H1 (cell line): ENCODE data around the gene VIPR2. TPM values are rescaled to one million over a fixed set of nuclear protein-coding genes. Genes with fewer than 3 reads are reported as not detected.

Experiments used
- CTCF ChIA-PET: fragments of 300-600 bp; sonication (Branson Sonifier 250); formaldehyde crosslinking; loops from one replicate; lab custom pipeline; 2021; ENCODE audit not compliant: partially characterized antibody; lab: Charles Lee
- POLR2A ChIA-PET: fragments of 300-600 bp; sonication (Branson Sonifier 250); formaldehyde crosslinking; loops from one replicate; lab custom pipeline; 2021; ENCODE audit warnings: inconsistent platforms; ENCODE audit not compliant: partially characterized antibody; lab: Charles Lee
- DNase-seq, 2 experiments: peaks; one replicate each; pipeline versions ENCODE4 v3.0.0 to v3.0.0-alpha.2; 2010 to 2022; ENCODE audit warnings: low spot score in 2 of 2, low read depth in 1 of 2, mixed read lengths in 1 of 2
- FAIRE-seq: peaks from 2 replicates; lab custom pipeline; 2011; peaks lifted over from hg19 to GRCh38; lab: Jason Lieb, UNC
- H2AFZ ChIP-seq: 2 replicates; pipeline ENCODE4 v1.8.1; 2012; ENCODE audit warnings: low read length, inconsistent platforms
- H2AK5ac ChIP-seq: 2 replicates; pipeline ENCODE4 v1.6.1; 2013; ENCODE audit warnings: low read depth, low read length
- H2BK120ac ChIP-seq: replicated peaks from 2 replicates; pipeline ENCODE3; 2013; ENCODE audit warnings: low read depth, low read length, inconsistent platforms
- H2BK12ac ChIP-seq: 2 replicates; pipeline ENCODE4 v1.6.1; 2013; ENCODE audit warnings: low read depth, low read length
- H2BK15ac ChIP-seq: 2 replicates; pipeline ENCODE4 v1.6.1; 2013; ENCODE audit warnings: low read length
- H2BK20ac ChIP-seq: 2 replicates; pipeline ENCODE4 v1.6.1; 2013; ENCODE audit warnings: low read length
- H2BK5ac ChIP-seq: 2 replicates; pipeline ENCODE4 v1.6.1; 2013; ENCODE audit warnings: low read depth, low read length
- H3K14ac ChIP-seq: 2 replicates; pipeline ENCODE4 v1.6.1; 2013; ENCODE audit warnings: inconsistent platforms; ENCODE audit not compliant: insufficient read length
- H3K18ac ChIP-seq: 2 replicates; pipeline ENCODE4 v1.6.1; 2013; ENCODE audit warnings: low read length; ENCODE audit errors: extremely low read depth
- H3K23ac ChIP-seq: 2 replicates; pipeline ENCODE4 v1.6.1; 2013; ENCODE audit warnings: inconsistent platforms; ENCODE audit not compliant: insufficient read length
- H3K23me2 ChIP-seq: 2 replicates; pipeline ENCODE4 v1.6.1; 2013; ENCODE audit warnings: low read depth, low read length
- H3K27ac ChIP-seq: 2 replicates; pipeline ENCODE4 v1.6.1; 2011; ENCODE audit warnings: low read depth, low read length, inconsistent platforms
- H3K27me3 ChIP-seq, 4 experiments: replicated peaks in 1 of 4; 1 replicate in 1 of 4; 2 replicates in 3 of 4; pipeline versions ENCODE4 v1.6.1 to v1.8.1; 2011 to 2013; ENCODE audit warnings: low read length in 3 of 4, mild to moderate bottlenecking in 3 of 4, inconsistent platforms in 2 of 4, mixed read lengths in 2 of 4, moderate library complexity in 1 of 4; ENCODE audit not compliant: control insufficient read depth in 3 of 4, insufficient read depth in 3 of 4; ENCODE audit errors: extremely low read depth in 1 of 4
- H3K36me3 ChIP-seq, 4 experiments: 2 replicates each; pipeline versions ENCODE4 v1.6.1 to v1.8.1; 2011 to 2013; ENCODE audit warnings: mild to moderate bottlenecking in 4 of 4, low read length in 3 of 4, moderate library complexity in 2 of 4, control low read depth in 1 of 4, inconsistent platforms in 1 of 4; ENCODE audit not compliant: insufficient read depth in 4 of 4, control insufficient read depth in 2 of 4
- H3K4ac ChIP-seq: replicated peaks from 2 replicates; pipeline ENCODE3; 2013; ENCODE audit warnings: low read length, low read depth, mixed read lengths, inconsistent platforms; ENCODE audit not compliant: insufficient read length
- H3K4me1 ChIP-seq, 4 experiments: replicated peaks in 1 of 4; 1 replicate in 1 of 4; 2 replicates in 3 of 4; pipeline versions ENCODE4 v1.6.1 to v1.8.1; 2011 to 2013; ENCODE audit warnings: low read length in 3 of 4, inconsistent platforms in 2 of 4, mixed read lengths in 1 of 4; ENCODE audit not compliant: insufficient read depth in 4 of 4, control insufficient read depth in 3 of 4
- H3K4me2 ChIP-seq, 2 experiments: 2 replicates each; pipeline versions ENCODE4 v1.6.1 to v1.8.1; 2011 to 2013; ENCODE audit warnings: low read depth in 2 of 2, low read length in 2 of 2, control low read depth in 1 of 2, inconsistent platforms in 1 of 2, mild to moderate bottlenecking in 1 of 2; ENCODE audit not compliant: insufficient read depth in 1 of 2
- H3K4me3 ChIP-seq, 4 experiments: fragments of 200-600, 300-600 bp in 1 of 4; sonication (generic), shearing (Covaris generic), sonication (Bioruptor Twin) in 1 of 4; 2 replicates each; pipeline versions ENCODE4 v1.5.1 to v1.8.1; 2011 to 2016; ENCODE audit warnings: low read length in 4 of 4, low read depth in 3 of 4, control low read depth in 2 of 4, inconsistent platforms in 2 of 4, mild to moderate bottlenecking in 2 of 4, mixed read lengths in 1 of 4, moderate library complexity in 1 of 4; ENCODE audit not compliant: insufficient read depth in 2 of 4; ENCODE audit errors: extremely low read depth in 1 of 4
- H3K56ac ChIP-seq: replicated peaks from 2 replicates; pipeline ENCODE3; 2013; ENCODE audit warnings: low read depth, mild to moderate bottlenecking, mixed read lengths, low read length, inconsistent platforms; ENCODE audit not compliant: insufficient read length
- H3K79me1 ChIP-seq: 2 replicates; pipeline ENCODE4 v1.6.1; 2013; ENCODE audit warnings: low read depth, low read length, control low read depth
- H3K79me2 ChIP-seq, 2 experiments: 2 replicates each; pipeline versions ENCODE4 v1.6.1 to v1.8.1; 2012 to 2013; ENCODE audit warnings: low read length in 2 of 2, mild to moderate bottlenecking in 2 of 2, inconsistent platforms in 1 of 2; ENCODE audit not compliant: insufficient read depth in 2 of 2, control insufficient read depth in 1 of 2
- H3K9ac ChIP-seq, 4 experiments: replicated peaks in 1 of 4; 1 replicate in 1 of 4; 2 replicates in 3 of 4; pipeline versions ENCODE4 v1.6.1 to v1.8.1; 2011 to 2013; ENCODE audit warnings: low read depth in 3 of 4, low read length in 3 of 4, control low read depth in 2 of 4, mild to moderate bottlenecking in 2 of 4, moderate library complexity in 2 of 4, inconsistent platforms in 1 of 4; ENCODE audit errors: extremely low read depth in 1 of 4
- H3K9me3 ChIP-seq, 2 experiments: 2 replicates each; pipeline versions ENCODE4 v1.6.1 to v1.8.1; 2012 to 2013; ENCODE audit warnings: mild to moderate bottlenecking in 2 of 2, moderate library complexity in 2 of 2, control low read depth in 1 of 2, inconsistent platforms in 1 of 2, low read depth in 1 of 2, low read length in 1 of 2, mixed read lengths in 1 of 2; ENCODE audit not compliant: insufficient read depth in 2 of 2
- H4K20me1 ChIP-seq, 2 experiments: replicated peaks in 1 of 2; 2 replicates each; pipeline versions ENCODE3 to v1.8.1; 2011 to 2013; ENCODE audit warnings: inconsistent platforms in 2 of 2, low read length in 2 of 2, mild to moderate bottlenecking in 1 of 2; ENCODE audit not compliant: insufficient read depth in 2 of 2, control insufficient read depth in 1 of 2
- H4K5ac ChIP-seq: 2 replicates; pipeline ENCODE4 v1.6.1; 2013; ENCODE audit warnings: low read length, low read depth, mixed read lengths, inconsistent platforms; ENCODE audit not compliant: insufficient read length
- H4K8ac ChIP-seq: 2 replicates; pipeline ENCODE4 v1.8.0; 2013; ENCODE audit warnings: mild to moderate bottlenecking, moderate library complexity, low read length, inconsistent platforms; ENCODE audit not compliant: insufficient read depth; ENCODE audit errors: extremely low read depth
- H4K91ac ChIP-seq: replicated peaks from 2 replicates; pipeline ENCODE3; 2013; ENCODE audit warnings: low read length, mixed read lengths, inconsistent platforms; ENCODE audit not compliant: insufficient read length
- EP300 ChIP-seq, 2 experiments: IDR thresholded peaks; 1 replicate in 1 of 2; 2 replicates in 1 of 2; pipeline ENCODE4 v1.6.1; 2011 to 2012; ENCODE audit warnings: low read depth in 2 of 2, low read length in 2 of 2, mild to moderate bottlenecking in 2 of 2, borderline replicate concordance in 1 of 2, inconsistent platforms in 1 of 2, moderate library complexity in 1 of 2
- GTF2F1 ChIP-seq: IDR thresholded peaks from 2 replicates; pipeline ENCODE4 v1.6.1; 2012; ENCODE audit warnings: low read depth, low read length, improper control_type of control experiment, borderline replicate concordance
- POLR2A ChIP-seq, 2 experiments: IDR thresholded peaks; 1 replicate in 1 of 2; 2 replicates in 1 of 2; pipeline ENCODE4 v1.6.1; 2011; ENCODE audit warnings: low read depth in 2 of 2, low read length in 2 of 2, mild to moderate bottlenecking in 2 of 2; ENCODE audit errors: control extremely low read depth in 1 of 2
- SIRT6 ChIP-seq: IDR thresholded peaks from one replicate; pipeline ENCODE4 v1.7.1; 2012; ENCODE audit warnings: low read length, inconsistent platforms
- WGBS, 2 experiments: shearing (Covaris generic) in 1 of 2; methylation state at CpG; one replicate each; pipeline versions ENCODE4 v1.1.6 to v1.1.7; 2013 to 2015; ENCODE audit warnings: low lambda C conversion rate in 2 of 2, mixed read lengths in 2 of 2, inconsistent platforms in 1 of 2, low coverage in 1 of 2, missing lambda C conversion rate in 1 of 2; ENCODE audit not compliant: insufficient replicate concordance in 2 of 2, insufficient coverage in 1 of 2, insufficient read length in 1 of 2; ENCODE audit errors: extremely low coverage in 1 of 2, missing lambda C conversion rate in 1 of 2; 5-methylcytosine and 5-hydroxymethylcytosine counted together
- polyA plus RNA-seq, 7 experiments: library from polyadenylated mRNA; depleted of rRNA in 3 of 7; stranded (reverse) in 5 of 7; unstranded in 2 of 7; fragments of >200 nt in 5 of 7; fragments of 200-250 nt in 2 of 7; gene quantifications; 1 replicate in 5 of 7; 2 replicates in 1 of 7; 4 replicates in 1 of 7; pipeline versions ENCODE4 v1.2.1 to v1.2.3, GENCODE V29; 2011 to 2013; ENCODE audit warnings: missing spikeins in 2 of 7, mixed read lengths in 2 of 7
- total RNA-seq: library from RNA; stranded (reverse); fragmentation: NEBNext Ultra II Directional; extraction: Animal tissue kit (Norgen Biotek cat#: 25700); gene quantifications from 2 replicates; pipeline ENCODE4 v1.2.1, GENCODE V29; 2021

VIPR2 gene
- total and polyA plus RNA-seq, 2 of the 8 experiments (the other 6 are each of a cell fraction or from before 2014, with no cell fraction given), result 2.4 to 6.3 TPM

GRCh38 chr7:159179241-159179640 is 34.6 kb upstream of the VIPR2 start:
- no peaks in the 10 kb centered on the region for H3K79me2 ChIP-seq
- no peak overlapping the region for H2BK12ac ChIP-seq
- TF ChIP-seq EP300 (IDR thresholded peaks at IDR 0.05; ENCODE audit: borderline replicate concordance in 1 of 2, low read depth in 2 of 2, low read length in 2 of 2) (no peak), GTF2F1 (no peak), SIRT6 (no peak), POLR2A (IDR thresholded peaks at IDR 0.05; ENCODE audit: control extremely low read depth in 1 of 2, low read depth in 2 of 2, low read length in 2 of 2) (no peak)
- H4K20me1 ChIP-seq, result no peaks in the 10 kb centered on the region
- H2BK15ac ChIP-seq, result no peak overlapping the region
- H3K4me3 ChIP-seq, result no peak overlapping the region
- no peak overlapping the region for H2BK5ac ChIP-seq
- no peak overlapping the region for H3K9ac ChIP-seq
- no peak overlapping the region for H4K5ac ChIP-seq
- H2BK120ac ChIP-seq, result no peak overlapping the region
- H3K23me2 ChIP-seq, result no peaks in the 10 kb centered on the region
- no peak overlapping the region for H3K4me2 ChIP-seq
- H3K79me1 ChIP-seq, result no peaks in the 10 kb centered on the region
- CTCF ChIA-PET, result interaction anchor here (0.6 kb wide), 1 partner anchor 9 kb away, joined by 4 read pairs; no protein-coding TSS in a partner anchor
- no peaks in the 10 kb centered on the region for H3K27me3 ChIP-seq
- H2AFZ ChIP-seq, result no peak overlapping the region
- peaks cover 27 to 44% of the 10 kb centered on the region in 2 experiments for H3K9me3 ChIP-seq
- H3K36me3 ChIP-seq, result no peaks in the 10 kb centered on the region
- no peak overlapping the region for H3K23ac ChIP-seq
- no peak for DNase-seq
- no peak overlapping the region for H3K27ac ChIP-seq
- no peak overlapping the region for H4K91ac ChIP-seq
- POLR2A ChIA-PET, result no interaction called here
- no peak overlapping the region for H4K8ac ChIP-seq
- no peak overlapping the region for H3K56ac ChIP-seq
- H2AK5ac ChIP-seq, result no peak overlapping the region
- H3K4ac ChIP-seq, result no peak overlapping the region
- no peaks in the 10 kb centered on the region for H3K4me1 ChIP-seq
- WGBS, 2 experiments, result 92% methylated on average over 6 of the region's 6 CpGs; no CpG with 5 or more reads in 1 of the 2 experiments
- H3K18ac ChIP-seq, result no peak overlapping the region
- no peak for FAIRE-seq
- H3K14ac ChIP-seq, result no peak overlapping the region
- H2BK20ac ChIP-seq, result no peak overlapping the region
